MM.1S (cell line): Measurements from ENCODE around the gene GTF3C2.

Experiments used
- EZH2 ChIP-seq: fragments of 300-600 bp; sonication (generic); optimal IDR thresholded peaks from 2 replicates; pipeline ENCODE3; 2017; ENCODE audit warnings: low read depth, mild to moderate bottlenecking, antibody characterized with exemption, low read length, mixed read lengths
- EZH2phosphoT487 ChIP-seq: fragments of 300-600 bp; sonication (generic); IDR thresholded peaks from 2 replicates; pipeline ENCODE4 v1.6.1; 2018; ENCODE audit warnings: antibody characterized with exemption, low read length
- TF ChIP-seq, protein P1 (sequence below): fragments of 300-600 bp; sonication (generic); IDR thresholded peaks from 2 replicates; pipeline ENCODE4 v1.5.1; 2016; ENCODE audit warnings: antibody characterized with exemption, low read length, mixed read lengths

DNA sequence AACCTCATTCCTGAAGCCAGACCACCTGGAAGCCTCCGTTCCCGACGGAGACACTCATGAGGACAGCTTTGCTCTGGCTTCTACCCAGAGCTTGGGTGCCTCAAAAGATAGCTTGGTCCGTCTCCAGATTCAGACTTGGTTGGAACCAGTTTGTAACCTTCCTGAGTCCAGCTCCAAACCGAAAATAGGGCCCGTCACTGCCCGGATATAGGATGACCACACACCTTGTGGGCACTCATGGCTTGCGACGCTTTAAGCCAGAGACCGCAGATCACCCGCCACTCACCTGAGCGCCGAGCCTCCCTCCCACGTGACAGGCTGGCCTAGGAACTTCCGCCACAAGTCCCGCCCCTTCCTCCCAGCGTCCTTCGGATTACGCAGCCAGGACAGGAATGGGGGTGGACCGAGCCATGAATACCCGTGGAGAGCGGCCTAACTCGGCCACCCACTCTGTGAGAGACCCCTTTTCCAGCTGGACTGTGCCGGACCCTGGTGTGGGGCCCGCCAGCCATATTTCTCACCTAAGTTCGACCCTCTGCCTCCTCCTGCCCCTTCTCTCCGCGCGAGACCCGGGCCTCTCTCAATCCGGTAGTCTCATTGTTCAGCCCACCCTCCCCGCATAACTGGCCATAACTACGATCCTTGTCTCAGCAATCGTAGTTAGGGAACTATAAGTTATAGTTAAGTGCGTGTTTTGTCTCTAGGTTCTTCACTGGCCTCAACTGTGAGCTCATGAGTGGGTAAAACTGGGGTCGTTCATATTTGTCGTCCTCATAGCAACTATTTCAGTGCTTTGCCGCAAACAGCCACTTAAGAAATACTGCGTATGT is 33.6 kb downstream of the GTF3C2 start, which contains the start of gene MPV17:
- TF ChIP-seq, protein P1, sequence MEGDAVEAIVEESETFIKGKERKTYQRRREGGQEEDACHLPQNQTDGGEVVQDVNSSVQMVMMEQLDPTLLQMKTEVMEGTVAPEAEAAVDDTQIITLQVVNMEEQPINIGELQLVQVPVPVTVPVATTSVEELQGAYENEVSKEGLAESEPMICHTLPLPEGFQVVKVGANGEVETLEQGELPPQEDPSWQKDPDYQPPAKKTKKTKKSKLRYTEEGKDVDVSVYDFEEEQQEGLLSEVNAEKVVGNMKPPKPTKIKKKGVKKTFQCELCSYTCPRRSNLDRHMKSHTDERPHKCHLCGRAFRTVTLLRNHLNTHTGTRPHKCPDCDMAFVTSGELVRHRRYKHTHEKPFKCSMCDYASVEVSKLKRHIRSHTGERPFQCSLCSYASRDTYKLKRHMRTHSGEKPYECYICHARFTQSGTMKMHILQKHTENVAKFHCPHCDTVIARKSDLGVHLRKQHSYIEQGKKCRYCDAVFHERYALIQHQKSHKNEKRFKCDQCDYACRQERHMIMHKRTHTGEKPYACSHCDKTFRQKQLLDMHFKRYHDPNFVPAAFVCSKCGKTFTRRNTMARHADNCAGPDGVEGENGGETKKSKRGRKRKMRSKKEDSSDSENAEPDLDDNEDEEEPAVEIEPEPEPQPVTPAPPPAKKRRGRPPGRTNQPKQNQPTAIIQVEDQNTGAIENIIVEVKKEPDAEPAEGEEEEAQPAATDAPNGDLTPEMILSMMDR, result no peak
- TF ChIP-seq EZH2 (no peak), EZH2phosphoT487 (no peak)
